Measurements from ENCODE around the gene ZNRF2.

ZNRF2 gene

GRCh38 chr7:30284298-30285066 is at the start of gene ZNRF2:
Gene ZNRF2 (plus strand): TSS chr7:30284597. CDS start chr7:30285358, 761 bp downstream.
- DNase-seq (ENCODE audit: low read depth, low spot score), result no peak
- Histone ChIP-seq H3K9ac (ENCODE audit: insufficient read length) (peak within 1 kb of the TSS; percentile 67), H3K27ac (peak within 1 kb of the TSS; percentile 79; the same call in 1 of the 2 replicates), H3K4me3 (peak within 1 kb of the TSS; percentile 91), H3K36me3 (ENCODE audit: insufficient read depth, low read length) (no peaks in the 10 kb centered on the region), H3K9me3 (ENCODE audit: low read depth, low read length) (no peaks in the 10 kb centered on the region)
- no peak; the same call in 1 of the 2 replicates for TF ChIP-seq POLR2AphosphoS5 (IDR thresholded peaks at IDR 0.05; ENCODE audit: borderline replicate concordance, low read depth, low read length)
- no peak for TF ChIP-seq EZH2 (IDR thresholded peaks at IDR 0.05)
- no peak for TF ChIP-seq FOXP2 (optimal IDR thresholded peaks at IDR 0.05; ENCODE audit: control extremely low read depth, extremely low read length, insufficient read depth)

- no peak for TF ChIP-seq EZH2 (IDR thresholded peaks at IDR 0.05)
- TF ChIP-seq FOXP2 (optimal IDR thresholded peaks at IDR 0.05; ENCODE audit: control extremely low read depth, extremely low read length, insufficient read depth), result no peak
- no peak for TF ChIP-seq POLR2AphosphoS5 (IDR thresholded peaks at IDR 0.05; ENCODE audit: borderline replicate concordance, low read depth, low read length)
- Histone ChIP-seq H3K9me3 (ENCODE audit: low read depth, low read length) (no peaks in the 10 kb centered on the region), H3K36me3 (ENCODE audit: insufficient read depth, low read length) (no peaks in the 10 kb centered on the region), H3K4me3 (no peak overlapping the region), H3K9ac (ENCODE audit: insufficient read length) (no peak overlapping the region), H3K27ac (no peak overlapping the region)
- DNase-seq (ENCODE audit: low read depth, low spot score), result no peak
Observed at GRCh38 chr7:30237271-30237695, 47.1 kb upstream of the ZNRF2 start.

GRCh38 chr7:30238721-30239441 is 45.5 kb upstream of the ZNRF2 start:
- no peak for TF ChIP-seq POLR2AphosphoS5 (IDR thresholded peaks at IDR 0.05; ENCODE audit: borderline replicate concordance, low read depth, low read length)
- TF ChIP-seq FOXP2 (optimal IDR thresholded peaks at IDR 0.05; ENCODE audit: control extremely low read depth, extremely low read length, insufficient read depth), result no peak
- TF ChIP-seq EZH2 (IDR thresholded peaks at IDR 0.05), result no peak

GRCh38 chr7:30240106-30240800 is 44.1 kb upstream of the ZNRF2 start:
- no peak overlapping the region for H3K4me3 ChIP-seq
- no peak for DNase-seq (ENCODE audit: low read depth, low spot score)
- H3K9me3 ChIP-seq (ENCODE audit: low read depth, low read length), result no peaks in the 10 kb centered on the region
- H3K36me3 ChIP-seq (ENCODE audit: insufficient read depth, low read length), result no peaks in the 10 kb centered on the region
- no peak overlapping the region for H3K27ac ChIP-seq
- H3K9ac ChIP-seq (ENCODE audit: insufficient read length), result no peak overlapping the region
- TF ChIP-seq POLR2AphosphoS5 (IDR thresholded peaks at IDR 0.05; ENCODE audit: borderline replicate concordance, low read depth, low read length) (no peak), FOXP2 (optimal IDR thresholded peaks at IDR 0.05; ENCODE audit: control extremely low read depth, extremely low read length, insufficient read depth) (no peak), EZH2 (IDR thresholded peaks at IDR 0.05) (no peak)

More at GRCh38 chr7:30238721-30239441, 45.5 kb upstream of the ZNRF2 start:
- H3K36me3 ChIP-seq (ENCODE audit: insufficient read depth, low read length), result no peaks in the 10 kb centered on the region
- no peak overlapping the region for H3K9ac ChIP-seq (ENCODE audit: insufficient read length)
- no peaks in the 10 kb centered on the region for H3K9me3 ChIP-seq (ENCODE audit: low read depth, low read length)
- DNase-seq (ENCODE audit: low read depth, low spot score), result peak; percentile 58
- peak overlapping the region; percentile 87 for H3K27ac ChIP-seq
- H3K4me3 ChIP-seq, result peak overlapping the region; percentile 39

GRCh38 chr7:30241767-30242166 is 42.6 kb upstream of the ZNRF2 start:
- H3K9me3 ChIP-seq (ENCODE audit: low read depth, low read length), result no peaks in the 10 kb centered on the region
- H3K4me3 ChIP-seq, result no peak overlapping the region
- H3K9ac ChIP-seq (ENCODE audit: insufficient read length), result no peak overlapping the region
- no peak for DNase-seq (ENCODE audit: low read depth, low spot score)
- no peak overlapping the region for H3K27ac ChIP-seq
- no peaks in the 10 kb centered on the region for H3K36me3 ChIP-seq (ENCODE audit: insufficient read depth, low read length)
- TF ChIP-seq EZH2 (IDR thresholded peaks at IDR 0.05) (no peak), POLR2AphosphoS5 (IDR thresholded peaks at IDR 0.05; ENCODE audit: borderline replicate concordance, low read depth, low read length) (no peak), FOXP2 (optimal IDR thresholded peaks at IDR 0.05; ENCODE audit: control extremely low read depth, extremely low read length, insufficient read depth) (no peak)

GRCh38 chr7:30244340-30244739 is 40.1 kb upstream of the ZNRF2 start:
- Histone ChIP-seq H3K4me3 (no peak overlapping the region), H3K36me3 (ENCODE audit: insufficient read depth, low read length) (no peaks in the 10 kb centered on the region), H3K9ac (ENCODE audit: insufficient read length) (no peak overlapping the region), H3K27ac (no peak overlapping the region), H3K9me3 (ENCODE audit: low read depth, low read length) (no peaks in the 10 kb centered on the region)
- TF ChIP-seq EZH2 (IDR thresholded peaks at IDR 0.05) (no peak), FOXP2 (optimal IDR thresholded peaks at IDR 0.05; ENCODE audit: control extremely low read depth, extremely low read length, insufficient read depth) (no peak), POLR2AphosphoS5 (IDR thresholded peaks at IDR 0.05; ENCODE audit: borderline replicate concordance, low read depth, low read length) (no peak)
- DNase-seq (ENCODE audit: low read depth, low spot score), result no peak

GRCh38 chr7:30245913-30246312 is 38.5 kb upstream of the ZNRF2 start:
- no peaks in the 10 kb centered on the region for H3K36me3 ChIP-seq (ENCODE audit: insufficient read depth, low read length)
- TF ChIP-seq EZH2 (IDR thresholded peaks at IDR 0.05) (no peak), FOXP2 (optimal IDR thresholded peaks at IDR 0.05; ENCODE audit: control extremely low read depth, extremely low read length, insufficient read depth) (no peak), POLR2AphosphoS5 (IDR thresholded peaks at IDR 0.05; ENCODE audit: borderline replicate concordance, low read depth, low read length) (no peak)
- no peak overlapping the region for H3K4me3 ChIP-seq
- H3K27ac ChIP-seq, result no peak overlapping the region
- H3K9ac ChIP-seq (ENCODE audit: insufficient read length), result no peak overlapping the region
- no peaks in the 10 kb centered on the region for H3K9me3 ChIP-seq (ENCODE audit: low read depth, low read length)
- DNase-seq (ENCODE audit: low read depth, low spot score), result no peak

- Histone ChIP-seq H3K27ac (no peak overlapping the region), H3K36me3 (ENCODE audit: insufficient read depth, low read length) (no peaks in the 10 kb centered on the region), H3K4me3 (no peak overlapping the region), H3K9ac (ENCODE audit: insufficient read length) (no peak overlapping the region), H3K9me3 (ENCODE audit: low read depth, low read length) (no peaks in the 10 kb centered on the region)
- no peak for DNase-seq (ENCODE audit: low read depth, low spot score)
- TF ChIP-seq EZH2 (IDR thresholded peaks at IDR 0.05), result no peak
- no peak for TF ChIP-seq FOXP2 (optimal IDR thresholded peaks at IDR 0.05; ENCODE audit: control extremely low read depth, extremely low read length, insufficient read depth)
- no peak for TF ChIP-seq POLR2AphosphoS5 (IDR thresholded peaks at IDR 0.05; ENCODE audit: borderline replicate concordance, low read depth, low read length)
Observed at GRCh38 chr7:30246392-30246791, 38.0 kb upstream of the ZNRF2 start.

Data from SK-N-MC (cell line).